K562 (cell line): ENCODE results near the gene GPD2. TPM values are rescaled to one million over a fixed set of nuclear protein-coding genes. Genes with fewer than 3 reads are reported as not detected.

Source experiments
- AFF1 ChIP-seq, 2 experiments: fragments of 450-650 bp; IDR thresholded peaks; 2 replicates each; pipeline ENCODE4 v1.6.1; 2018; ENCODE audit warnings: mild to moderate bottlenecking in 2 of 2, low read depth in 1 of 2; ENCODE audit not compliant: partially characterized antibody in 2 of 2
- CREB1 ChIP-seq, 2 experiments: sonication (generic) in 1 of 2; formaldehyde crosslinking in 1 of 2; IDR thresholded peaks; 2 replicates each; pipeline versions ENCODE4 v1.6.1 to v1.8.0; 2012 to 2022; ENCODE audit warnings: inconsistent platforms in 1 of 2, mild to moderate bottlenecking in 1 of 2, missing genetic modification reagents in 1 of 2, moderate library complexity in 1 of 2
- CXXC5 ChIP-seq: fragments of 250-450 bp; sonication (Bioruptor Pico); IDR thresholded peaks from 2 replicates; pipeline ENCODE4 v1.8.0; 2022; ENCODE audit warnings: inconsistent platforms, mild to moderate bottlenecking, moderate library complexity
- HDAC6 ChIP-seq: IDR thresholded peaks from 2 replicates; pipeline ENCODE4 v1.6.1; 2012; ENCODE audit warnings: low read depth, mild to moderate bottlenecking, control low read depth, inconsistent platforms, low read length, moderate library complexity
- HMG20A ChIP-seq: fragments of 450-650 bp; formaldehyde crosslinking; conservative IDR thresholded peaks from 2 replicates; pipeline ENCODE4 v1.4.0; 2020; ENCODE audit warnings: mild to moderate bottlenecking, mixed read lengths
- LCOR ChIP-seq: sonication (generic); formaldehyde crosslinking; IDR thresholded peaks from 2 replicates; pipeline ENCODE4 v1.8.0; 2022; ENCODE audit warnings: mild to moderate bottlenecking, missing genetic modification reagents
- NCOR1 ChIP-seq: fragments of 450-650 bp; IDR thresholded peaks from 2 replicates; pipeline ENCODE4 v1.6.1; 2016; ENCODE audit warnings: mild to moderate bottlenecking, moderate library complexity
- NFRKB ChIP-seq: fragments of 450-650 bp; IDR thresholded peaks from 2 replicates; pipeline ENCODE4 v1.6.1; 2016; ENCODE audit warnings: low read depth
- NRF1 ChIP-seq, 2 experiments: fragments of 450-650 bp; IDR thresholded peaks in 1 of 2; conservative IDR thresholded peaks in 1 of 2; 2 replicates each; pipeline ENCODE4 v1.6.1; 2014; ENCODE audit warnings: mild to moderate bottlenecking in 2 of 2
- PHF8 ChIP-seq: fragments of 200-600 bp; sonication (generic); IDR thresholded peaks from 2 replicates; pipeline ENCODE4 v1.6.1; 2012; ENCODE audit warnings: mixed run types, mild to moderate bottlenecking, inconsistent platforms, low read length, moderate library complexity, borderline replicate concordance
- POLR2B ChIP-seq: fragments of 450-650 bp; IDR thresholded peaks from 2 replicates; pipeline ENCODE4 v1.6.1; 2018; ENCODE audit warnings: low read depth; ENCODE audit not compliant: partially characterized antibody
- POLR2H ChIP-seq: IDR thresholded peaks from 2 replicates; pipeline ENCODE4 v1.6.1; 2016; ENCODE audit warnings: missing genetic modification characterization, low read depth, mild to moderate bottlenecking, control low read depth, missing compliant biosample characterization, moderate library complexity
- RBM22 ChIP-seq: fragments of 200-400 bp; formaldehyde crosslinking; IDR thresholded peaks from 2 replicates; pipeline ENCODE4 v1.6.1; 2018; ENCODE audit warnings: low read length, low read depth; ENCODE audit not compliant: poor library complexity, severe bottlenecking
- SMAD4 ChIP-seq: fragments of 250-450 bp; sonication (Bioruptor Pico); conservative IDR thresholded peaks from 2 replicates; pipeline ENCODE4 v1.8.0; 2021; ENCODE audit warnings: inconsistent platforms, mild to moderate bottlenecking, moderate library complexity
- SMARCA4 ChIP-seq: fragments of 450-650 bp; IDR thresholded peaks from 2 replicates; pipeline ENCODE4 v1.6.1; 2016
- TFAP4 ChIP-seq: sonication (generic); formaldehyde crosslinking; IDR thresholded peaks from 2 replicates; pipeline ENCODE4 v1.8.0; 2022; ENCODE audit warnings: missing genetic modification reagents, mild to moderate bottlenecking, moderate library complexity, borderline replicate concordance
- UBTF ChIP-seq, 2 experiments: IDR thresholded peaks; 2 replicates each; pipeline ENCODE4 v1.6.1; 2012; ENCODE audit warnings: improper control_type of control experiment in 2 of 2, low read depth in 2 of 2, low read length in 2 of 2, borderline replicate concordance in 1 of 2
- ZBTB43 ChIP-seq: sonication (generic); formaldehyde crosslinking; IDR thresholded peaks from 2 replicates; pipeline ENCODE4 v1.8.0; 2023; ENCODE audit warnings: mild to moderate bottlenecking, missing genetic modification reagents
- ZNF644 ChIP-seq: fragments of 200-800 bp; sonication (Bioruptor generic); IDR thresholded peaks from 2 replicates; pipeline ENCODE4 v1.6.1; 2016; ENCODE audit warnings: low read depth, missing genetic modification characterization, missing compliant biosample characterization
- polyA plus RNA-seq, 8 experiments: library from polyadenylated mRNA; depleted of rRNA in 4 of 8; stranded (reverse) in 5 of 8; unstranded in 3 of 8; fragments of >200 nt; fragmentation: Nextera tagmentation in 2 of 8; fragmentation: Illumina TruSeq in 1 of 8; extraction: Ambion mirVana in 2 of 8; extraction: Trizol in 1 of 8; gene quantifications; 2 replicates each; pipeline versions ENCODE4 v1.2.1 to v1.2.3, GENCODE V29; 2011 to 2014; ENCODE audit warnings: inconsistent platforms in 1 of 8, missing spikeins in 1 of 8
- total RNA-seq, 7 experiments: library from RNA; depleted of rRNA in 6 of 7; stranded (reverse); fragments of >200 nt in 6 of 7; fragmentation: Illumina TruSeq in 2 of 7; extraction: Trizol in 2 of 7; gene quantifications; 2 replicates each; pipeline versions ENCODE4 v1.2.1 to v1.2.3, GENCODE V29; 2011 to 2021; ENCODE audit warnings: low replicate concordance in 1 of 7

The GPD2 gene
- total and polyA plus RNA-seq, 9 of the 15 experiments (the other 6 are each of a cell fraction or from before 2014, with no cell fraction given), result 5.2 to 39.2 (median 19.0) TPM

- TF ChIP-seq UBTF (IDR thresholded peaks at IDR 0.05; ENCODE audit: borderline replicate concordance in 1 of 2, low read depth in 2 of 2, low read length in 2 of 2) (peak in 1 of 2 experiments; percentile 69; a peak in 1 of 4 replicates), POLR2B (no peak), CREB1 (IDR thresholded peaks at IDR 0.05) (no peak), CREB1 (CRISPR knock-in tag; IDR thresholded peaks at IDR 0.05) (no peak), SMARCA4 (peak; percentile 52), LCOR (CRISPR knock-in tag) (peak; percentile 13; the same call in 1 of the 2 replicates), POLR2H (tag) (peak; percentile 70; the same call in 1 of the 2 replicates), RBM22 (no peak), AFF1 (IDR thresholded peaks at IDR 0.05; ENCODE audit: low read depth in 1 of 2, partially characterized antibody in 2 of 2) (peak in 1 of 2 experiments; percentile 44), TFAP4 (CRISPR knock-in tag) (0 out of 2 replicates have a peak, but pooled peaks have one; percentile 27), CXXC5 (CRISPR knock-in tag) (peak; percentile 36; the same call in 1 of the 2 replicates), HDAC6 (no peak), NCOR1 (no peak), PHF8 (peak; percentile 64; the same call in 1 of the 2 replicates), HMG20A (CRISPR knock-in tag) (no peak), ZBTB43 (no peak), ZNF644 (tag) (no peak), SMAD4 (no peak), NRF1 (conservative IDR thresholded peaks at IDR 0.05 in 1 of 2, IDR thresholded peaks at IDR 0.05 in 1 of 2) (0 out of 4 replicates have a peak, but pooled peaks of 1 of the 2 experiments have one; percentile 37), NFRKB (peak; percentile 7; the same call in 1 of the 2 replicates)
Observed at GRCh38 chr2:156436497-156437085, 412 bp downstream of the GPD2 start (continued).
